Spleen (tissue), 7 donors: Measurements from ENCODE around the gene ARHGEF1.

Experiments used
- CTCF ChIP-seq, 11 experiments: fragments of 200-600 bp in 7 of 11; fragments of 450-650 bp in 4 of 11; sonication (generic) in 4 of 11; IDR thresholded peaks in 8 of 11; conservative IDR thresholded peaks in 3 of 11; 1 replicate in 7 of 11; 2 replicates in 4 of 11; pipeline versions ENCODE4 v1.4.0 to v1.8.0; 2016 to 2021; ENCODE audit warnings: antibody characterized with exemption in 11 of 11, inconsistent platforms in 4 of 11, mild to moderate bottlenecking in 1 of 11
- POLR2AphosphoS5 ChIP-seq, 3 donors: sonication (generic); formaldehyde crosslinking; IDR thresholded peaks; one replicate each; pipeline ENCODE4 v1.5.1; 2017; ENCODE audit warnings: antibody characterized with exemption in 3 of 3
- donor health status: DM: no; HTN: no; CAD: no; lungs with moderate emphysema.
- donor health status: DM: no; HTN: no; CAD: no.
- donor health status: DM: no; HTN: no; CAD: no.

DNA sequence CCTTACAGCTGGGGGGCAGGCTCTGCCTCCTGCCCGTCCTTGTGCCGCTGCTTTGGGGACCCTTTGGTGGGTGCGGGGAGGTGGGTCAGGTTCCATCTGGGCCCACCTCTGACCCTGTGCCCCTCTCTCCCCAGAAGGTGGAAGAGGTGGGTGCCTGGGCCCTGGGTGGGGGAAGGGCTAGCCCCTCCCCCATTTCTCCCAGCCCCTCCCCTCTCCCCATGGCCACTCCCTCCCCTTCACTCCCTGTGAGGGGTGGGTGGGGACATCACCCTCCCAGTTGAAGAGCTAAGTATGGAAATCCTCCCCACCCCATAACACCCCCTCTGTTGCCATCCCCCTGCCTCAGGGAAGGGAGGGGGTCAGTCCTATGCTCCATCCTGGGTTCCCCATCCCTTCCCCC is 14.2 kb downstream of the ARHGEF1 start:
- peak in 1 of 3 donors; percentile 39 for TF ChIP-seq POLR2AphosphoS5 (IDR thresholded peaks at IDR 0.05)
- TF ChIP-seq CTCF (IDR thresholded peaks at IDR 0.05 in 8 of 11, conservative IDR thresholded peaks at IDR 0.05 in 3 of 11) = no peak
